GM12892 (cell line): ENCODE data around the gene PAX7.

Experiments used
- POLR2A ChIP-seq: IDR thresholded peaks from 2 replicates; pipeline ENCODE4 v1.6.1; 2011; ENCODE audit warnings: low read depth, low read length, control low read depth
- POLR2AphosphoS5 ChIP-seq: IDR thresholded peaks from 2 replicates; pipeline ENCODE4 v1.6.1; 2011; ENCODE audit warnings: low read depth, low read length, control low read depth
- TAF1 ChIP-seq: IDR thresholded peaks from 2 replicates; pipeline ENCODE4 v1.6.1; 2011; ENCODE audit warnings: low read depth, mild to moderate bottlenecking, control low read depth, low read length, borderline replicate concordance

DNA sequence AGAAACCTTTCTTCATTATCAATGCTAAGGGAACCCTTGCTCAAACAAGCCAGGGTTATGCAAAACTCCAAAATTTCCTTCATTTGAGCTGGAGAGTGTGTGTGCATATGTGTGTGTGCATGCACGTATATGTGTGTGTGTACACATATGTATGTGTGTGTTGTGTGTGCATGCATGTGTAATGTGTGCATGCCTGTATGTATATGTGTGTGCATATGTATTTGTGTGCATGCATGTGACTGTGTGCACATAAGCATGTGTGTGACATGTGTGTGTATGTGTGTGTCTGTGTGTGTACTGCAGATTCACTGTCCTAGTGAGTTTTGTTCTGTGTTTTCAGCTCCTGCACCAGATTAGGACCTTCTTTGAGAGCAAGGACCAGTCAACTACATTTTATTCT lies 28.2 kb downstream of the PAX7 start:
- TF ChIP-seq POLR2AphosphoS5, result no peak
- TF ChIP-seq POLR2A, result no peak
- TF ChIP-seq TAF1, result no peak
